GM21723 (cell line): ENCODE results near the gene GASK1A.
"Not testable (repeated sequence)": the region's sequence is repeated elsewhere in the genome, so short reads cannot be mapped to it uniquely, and the experiment has no call there.

Experiments used
- ATAC-seq: cut with Tn5 transposase; IDR thresholded peaks from one replicate; pipeline ENCODE4 v1.9.1; 2021; ENCODE audit warnings: mild to moderate bottlenecking, moderate library complexity; ENCODE audit not compliant: unreplicated experiment

GASK1A gene

DNA sequence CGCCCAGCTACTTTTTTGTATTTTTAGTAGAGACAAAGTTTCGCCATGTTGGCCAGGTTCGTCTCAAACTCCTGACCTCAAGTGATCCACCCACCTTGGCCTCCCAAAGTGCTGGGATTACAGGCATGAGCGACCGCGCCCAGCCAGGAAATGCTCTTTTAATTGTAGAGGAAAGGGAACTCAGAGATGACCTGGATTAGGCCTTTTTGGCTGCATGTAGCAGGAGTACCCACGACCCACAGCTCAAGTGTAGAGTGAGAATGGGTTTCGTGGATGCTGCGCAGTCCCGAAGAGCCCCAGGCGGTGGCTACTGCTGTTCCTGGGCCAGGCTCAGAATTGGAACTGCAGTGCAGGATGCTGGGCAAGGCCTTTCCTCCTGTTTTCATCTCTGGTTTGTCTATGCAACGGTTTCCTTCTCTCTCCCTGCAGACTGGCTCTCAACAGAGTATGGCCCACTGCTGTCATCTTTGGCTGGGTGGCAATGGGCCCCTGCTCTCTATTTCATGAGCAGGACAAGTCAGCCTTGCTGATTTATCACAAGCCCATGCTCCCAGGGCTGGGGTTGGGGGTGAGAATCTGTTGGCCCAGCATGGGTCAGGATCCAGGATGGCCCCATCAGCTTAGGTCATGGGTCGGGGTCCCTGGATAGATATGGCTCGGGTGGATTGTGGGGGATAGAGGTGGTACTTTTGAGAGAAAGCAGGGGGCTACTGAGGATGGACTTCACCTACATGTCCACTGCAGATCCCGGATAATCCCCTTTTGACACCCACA is 51.2 kb downstream of the GASK1A start:
- ATAC-seq = no peak

DNA sequence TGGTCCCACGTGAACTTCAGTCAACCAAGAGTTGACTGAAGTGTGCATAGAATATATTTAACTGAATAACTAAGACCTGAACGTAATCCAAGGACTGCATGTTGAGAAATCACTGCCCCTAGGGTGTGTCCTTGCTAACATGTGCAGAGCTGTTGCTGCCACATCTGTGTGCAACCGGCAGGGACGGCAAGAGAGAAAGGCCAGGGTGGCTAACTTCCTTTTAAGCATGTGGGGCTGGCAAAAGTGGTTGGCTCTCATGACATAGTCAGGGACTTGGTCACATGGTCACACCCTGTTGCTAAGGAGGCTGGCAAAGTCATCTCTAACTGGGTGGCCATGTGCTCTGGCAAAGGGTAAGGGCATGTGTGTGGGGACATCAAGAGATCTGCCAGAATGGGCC is 52.4 kb downstream of the GASK1A start:
- ATAC-seq = no peak

DNA sequence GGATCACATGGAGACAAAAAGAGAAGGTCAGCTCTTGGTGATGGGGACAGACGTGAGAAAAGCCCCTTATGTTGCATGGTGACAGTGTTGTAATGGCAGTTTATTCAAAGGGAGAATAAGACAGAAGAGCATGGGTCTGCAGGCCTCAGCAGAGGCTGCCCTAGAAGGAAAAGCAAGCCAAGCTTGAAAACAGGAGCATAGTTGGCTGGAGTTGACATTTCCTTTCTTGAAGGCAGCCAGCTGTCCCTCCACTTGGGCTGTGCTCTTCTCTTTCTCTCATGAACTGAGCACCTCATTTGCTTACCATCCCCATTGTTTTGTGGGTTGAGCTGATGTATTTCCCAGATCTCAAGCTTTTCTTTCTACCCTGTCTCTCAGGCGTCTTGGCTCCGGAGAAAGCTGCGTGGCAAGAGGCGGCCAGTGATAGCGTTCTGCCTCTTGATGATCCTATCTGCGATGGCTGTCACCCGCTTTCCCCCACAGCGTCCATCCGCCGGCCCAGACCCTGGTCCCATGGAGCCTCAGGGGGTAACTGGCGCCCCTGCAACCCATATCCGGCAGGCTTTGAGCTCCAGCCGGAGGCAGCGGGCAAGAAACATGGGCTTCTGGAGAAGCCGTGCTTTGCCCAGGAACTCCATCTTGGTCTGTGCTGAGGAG is 52.9 kb downstream of the GASK1A start:
- no peak for ATAC-seq

DNA sequence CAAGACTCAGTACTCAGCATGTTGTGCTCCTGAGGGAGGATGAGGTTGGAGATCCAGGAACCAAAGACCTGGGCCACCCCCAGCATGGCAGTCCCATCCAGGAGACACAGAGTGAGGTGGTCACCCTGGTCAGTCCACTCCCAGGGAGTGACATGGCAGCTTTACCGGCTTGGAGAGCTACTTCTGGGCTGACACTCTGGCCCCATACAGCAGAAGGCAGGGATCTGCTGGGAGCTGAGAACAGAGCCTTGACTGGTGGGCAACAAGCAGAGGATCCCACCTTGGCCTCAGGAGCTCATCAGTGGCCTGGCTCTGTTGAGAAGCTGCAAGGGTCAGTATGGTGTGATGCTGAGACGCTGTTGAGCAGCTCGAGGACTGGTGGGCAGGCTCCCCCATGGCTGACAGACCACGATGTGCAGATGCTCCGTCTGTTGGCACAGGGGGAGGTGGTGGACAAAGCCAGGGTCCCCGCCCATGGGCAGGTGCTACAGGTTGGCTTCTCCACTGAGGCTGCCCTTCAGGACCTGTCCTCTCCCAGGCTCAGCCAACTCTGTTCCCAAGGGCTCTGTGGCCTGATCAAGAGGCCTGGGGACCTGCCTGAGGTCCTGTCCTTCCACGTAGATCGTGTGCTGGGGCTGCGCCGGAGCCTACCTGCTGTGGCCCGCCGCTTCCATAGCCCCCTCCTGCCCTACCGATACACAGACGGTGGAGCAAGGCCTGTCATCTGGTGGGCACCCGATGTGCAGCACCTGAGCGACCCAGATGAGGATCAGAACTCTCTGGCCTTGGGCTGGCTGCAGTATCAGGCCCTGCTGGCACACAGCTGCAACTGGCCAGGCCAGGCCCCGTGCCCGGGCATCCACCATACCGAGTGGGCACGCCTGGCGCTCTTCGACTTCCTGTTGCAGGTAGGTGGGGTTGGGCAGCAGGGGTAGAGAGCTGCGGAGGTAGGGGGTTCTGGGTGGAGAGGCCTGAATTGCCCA is 53.8 kb downstream of the GASK1A start:
- no peak for ATAC-seq

DNA sequence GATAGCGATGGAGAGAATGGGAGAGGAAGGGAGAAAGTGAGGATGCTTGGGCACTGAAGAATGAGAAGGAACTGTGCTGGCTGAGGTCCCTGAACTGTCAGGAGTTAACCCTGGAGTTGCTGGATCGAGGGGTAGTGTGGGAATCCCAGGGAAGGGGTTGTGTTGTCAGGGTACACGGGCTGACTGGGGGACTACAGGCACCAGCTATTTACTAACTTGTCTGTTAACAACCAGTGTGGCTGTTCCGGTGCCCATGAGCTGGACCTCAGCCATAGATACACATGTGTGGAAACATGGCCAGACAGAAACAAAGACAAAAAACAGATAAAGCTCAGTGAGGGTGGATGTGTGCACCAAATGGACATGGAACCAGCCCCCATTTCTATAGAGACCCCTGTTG is 55.1 kb downstream of the GASK1A start:
- ATAC-seq = no peak

DNA sequence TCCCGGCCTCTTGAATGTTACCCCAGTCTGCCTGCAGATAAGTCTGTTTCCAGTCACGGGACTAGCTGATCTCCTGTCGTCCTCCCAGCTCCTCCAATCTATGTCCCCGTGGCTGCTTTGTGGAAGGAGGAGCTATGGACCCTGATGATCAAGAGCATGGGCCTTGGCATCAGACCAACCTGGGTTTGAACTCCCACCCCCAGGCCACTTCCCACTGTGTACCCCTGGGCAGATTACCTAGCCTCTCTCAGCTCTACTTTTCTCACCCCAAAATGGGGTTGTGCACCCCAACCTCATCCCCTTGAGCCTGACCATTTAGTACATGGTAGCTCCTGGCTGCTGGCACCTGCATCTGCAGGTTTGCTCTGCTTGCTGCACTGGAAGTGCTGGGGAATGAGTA is 55.8 kb downstream of the GASK1A start:
- no peak for ATAC-seq

DNA sequence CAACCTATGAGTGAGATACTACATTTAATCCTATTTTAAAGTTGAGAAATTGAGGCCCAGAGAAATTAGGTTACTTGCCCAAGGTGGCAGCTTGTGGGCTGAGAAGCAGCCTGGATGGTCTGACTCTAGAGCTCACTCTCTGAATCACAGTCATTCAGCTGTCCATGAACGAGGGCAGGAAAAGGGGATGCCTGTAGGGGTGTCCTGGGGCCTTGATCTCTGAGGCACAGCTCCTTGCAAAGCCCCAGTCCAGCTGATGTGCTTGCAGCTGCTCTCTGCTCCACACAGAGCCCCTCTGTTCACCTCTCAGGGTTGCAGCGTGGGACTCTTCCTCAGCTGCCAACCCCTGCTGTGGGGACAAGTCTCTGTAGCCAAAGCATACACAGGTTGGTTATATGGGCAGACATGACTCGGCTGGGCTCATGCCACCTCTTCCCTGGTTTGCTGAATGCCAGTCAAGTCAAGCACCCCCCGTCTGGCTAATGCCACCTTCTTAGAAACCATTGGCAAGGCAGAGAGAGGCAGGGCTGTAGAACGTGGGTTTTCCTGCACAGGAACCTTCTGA is 56.8 kb downstream of the GASK1A start:
- no peak for ATAC-seq

DNA sequence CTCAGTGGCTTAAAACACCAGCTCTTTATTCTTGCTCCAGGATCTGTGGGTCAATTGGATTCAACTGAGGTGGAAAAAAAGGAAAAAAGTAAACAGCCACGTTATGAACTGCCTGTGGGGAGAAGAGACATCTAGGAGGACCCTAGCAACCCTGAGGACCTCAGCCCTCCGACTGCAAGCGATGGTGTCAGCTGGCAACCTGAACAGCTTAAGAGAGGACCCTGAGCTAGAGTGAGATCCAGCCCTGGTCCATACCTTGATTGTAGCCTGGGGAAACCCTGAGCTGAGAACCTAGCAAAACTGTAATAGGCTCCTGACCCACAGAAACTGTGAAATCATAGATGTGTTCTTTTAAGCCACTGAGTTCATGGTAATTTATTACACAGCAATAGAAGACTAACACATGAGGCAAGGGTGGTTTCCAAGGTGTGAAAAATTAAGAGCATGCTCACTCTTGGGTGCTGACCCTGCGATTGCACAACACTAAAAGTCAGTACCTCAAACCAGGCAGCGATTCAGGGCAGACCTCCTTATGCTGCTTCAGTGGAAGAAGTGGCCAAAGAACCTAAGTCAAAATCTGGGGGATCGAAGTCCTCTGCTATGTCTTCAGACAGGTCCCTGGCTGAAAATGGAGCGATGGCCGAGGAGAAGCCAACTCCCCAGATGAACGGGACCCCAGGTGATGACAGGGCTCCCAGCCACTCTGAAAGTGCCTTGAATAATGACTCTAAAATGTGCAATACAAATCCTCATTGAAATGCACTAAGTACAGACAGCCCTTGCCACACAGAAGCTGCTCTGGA is 57.7 kb downstream of the GASK1A start:
- no peak for ATAC-seq

DNA sequence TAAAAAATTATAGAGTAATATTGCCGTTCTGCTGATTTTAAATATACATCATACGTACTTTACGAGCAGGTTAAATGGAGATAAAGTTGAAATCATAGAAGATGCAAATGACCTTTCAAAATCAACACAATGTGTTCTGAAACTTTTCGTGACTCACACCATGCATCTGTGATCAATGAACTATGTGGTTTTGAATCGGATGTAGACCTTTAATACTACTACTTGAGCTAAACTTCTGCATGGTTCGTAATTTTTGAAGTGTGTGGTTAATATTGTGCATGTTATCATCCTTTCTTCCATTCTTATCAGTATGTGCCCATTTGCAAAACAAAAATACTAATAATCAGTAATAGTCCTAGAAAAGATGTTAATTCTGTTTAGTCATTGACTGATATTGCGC is 58.9 kb downstream of the GASK1A start:
- ATAC-seq = no peak

DNA sequence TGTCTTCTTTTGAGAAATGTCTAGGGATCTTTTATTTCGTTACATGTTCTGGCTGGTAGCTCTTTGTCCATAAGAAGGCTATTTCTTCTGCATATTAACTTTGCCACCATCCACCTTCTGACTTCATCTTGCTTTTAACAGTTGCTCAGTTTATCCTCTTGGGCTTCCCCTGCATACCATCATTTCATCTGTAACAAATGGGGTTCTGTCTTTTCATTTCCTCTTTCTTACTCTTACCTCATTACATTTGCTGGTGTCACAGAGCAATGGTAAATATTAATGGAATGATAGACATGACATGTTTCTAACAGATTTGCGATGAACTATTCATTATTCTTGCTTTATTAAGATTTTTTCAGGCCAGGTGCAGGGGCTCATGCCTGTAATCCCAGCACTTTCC is 62.4 kb downstream of the GASK1A start:
- ATAC-seq = no peak

DNA sequence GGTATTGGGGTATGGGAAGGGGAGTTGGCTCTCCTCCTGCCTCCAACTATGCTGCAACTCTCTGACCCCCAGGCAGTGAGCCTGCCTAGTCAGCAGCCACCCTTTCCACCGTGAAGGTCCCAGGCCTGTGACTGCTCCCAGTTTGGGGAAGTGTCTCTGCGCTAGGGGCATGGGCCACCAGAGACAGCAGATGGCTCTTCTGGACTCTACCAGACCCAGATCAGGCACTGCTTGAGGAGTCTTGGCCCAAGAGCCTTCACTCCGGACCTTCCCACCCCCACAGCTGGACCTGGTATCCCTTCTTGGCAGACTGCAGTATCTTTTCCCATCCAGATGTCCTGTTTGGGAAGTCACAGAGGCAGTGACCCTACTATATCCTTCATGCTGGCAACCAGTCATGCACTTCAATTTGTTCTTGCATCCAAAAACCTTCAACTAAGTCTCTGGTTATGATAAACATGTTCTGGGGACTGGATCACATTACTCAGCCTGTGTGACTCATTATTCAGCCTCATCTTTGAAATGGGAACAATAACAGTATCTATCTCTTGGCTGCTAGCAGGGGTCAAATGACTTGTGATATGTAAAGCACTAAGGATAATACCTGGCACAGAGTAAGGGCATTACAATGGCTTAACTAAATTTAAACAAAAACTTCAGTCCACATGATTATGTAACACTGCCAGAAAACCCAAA is 64.1 kb downstream of the GASK1A start:
- ATAC-seq = no peak

DNA sequence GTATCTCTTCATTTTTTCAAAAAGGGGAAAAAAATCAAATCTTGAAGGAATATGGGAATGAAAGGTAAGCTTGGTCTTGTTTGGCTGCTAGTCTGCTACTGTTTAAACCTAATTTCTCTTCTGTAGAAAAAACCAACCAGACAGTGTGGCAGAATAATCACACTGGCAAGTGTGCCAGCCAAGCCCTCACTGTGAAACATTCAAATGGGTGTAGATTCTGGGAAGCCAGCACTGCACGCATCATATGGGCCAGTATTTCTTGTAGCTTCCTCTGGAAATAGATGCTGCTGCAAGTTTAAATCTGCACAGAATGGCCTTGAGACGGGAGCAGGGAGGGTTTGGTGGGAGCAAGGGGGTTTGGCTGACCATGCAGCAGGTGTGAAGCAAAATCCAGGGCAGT is 64.7 kb downstream of the GASK1A start:
- no peak for ATAC-seq

DNA sequence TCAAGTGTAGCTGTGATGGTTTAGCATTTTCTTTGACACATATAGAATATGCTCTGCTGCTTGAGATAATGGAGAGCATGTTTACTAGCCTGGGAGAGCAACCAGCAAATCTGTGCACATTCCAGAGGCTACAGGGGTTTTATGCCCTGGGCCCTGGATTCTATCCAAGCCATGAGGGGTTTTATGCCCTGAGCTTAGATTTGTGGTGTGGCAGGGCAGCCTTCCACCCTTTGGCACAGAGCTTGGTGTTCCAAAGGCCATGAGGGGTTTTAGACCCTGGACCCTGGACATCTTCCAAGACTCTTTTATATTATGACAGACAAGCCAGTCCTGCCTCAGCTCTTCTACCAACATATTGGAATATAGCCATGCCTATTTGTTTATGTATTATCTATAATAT is 66.0 kb downstream of the GASK1A start:
- ATAC-seq = not testable (repeated sequence)

DNA sequence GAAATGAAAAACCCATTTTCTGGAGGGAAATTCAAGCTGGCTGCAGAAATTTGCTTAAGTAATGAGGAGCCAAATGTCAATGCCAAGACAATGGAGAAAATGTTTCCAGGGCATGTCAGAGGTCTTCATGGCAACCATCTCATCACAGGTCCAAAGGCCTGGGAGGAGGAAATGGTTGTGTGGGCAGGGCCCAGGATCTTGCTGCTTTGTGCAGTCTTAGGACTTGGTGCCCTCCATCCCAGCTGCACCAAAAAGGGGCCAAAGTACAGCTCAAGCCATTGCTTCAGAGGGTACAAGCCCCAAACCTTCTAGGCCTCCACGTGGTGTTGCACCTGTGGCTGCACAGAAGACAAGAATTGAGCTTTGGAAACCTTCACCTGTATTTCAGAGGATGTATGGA is 67.5 kb downstream of the GASK1A start:
- no peak for ATAC-seq

DNA sequence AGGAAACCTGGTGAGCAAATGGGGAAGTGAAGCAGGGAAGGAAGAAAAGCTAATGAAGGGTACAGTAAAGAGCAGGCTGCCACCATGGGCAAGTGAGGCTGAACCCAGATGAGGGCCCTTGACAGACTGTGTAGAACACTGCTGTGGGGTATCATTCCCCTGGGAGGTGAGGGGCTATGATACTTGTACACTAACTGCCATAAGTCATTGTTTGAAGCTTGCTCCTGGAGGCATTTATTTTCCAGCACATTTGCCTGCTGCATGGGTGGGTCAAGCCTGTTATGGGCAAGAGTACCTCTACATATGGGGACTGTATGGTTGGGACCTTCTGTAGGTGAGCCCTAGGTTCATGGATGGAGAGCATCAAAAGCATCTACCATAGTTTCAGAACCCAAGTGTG is 69.4 kb downstream of the GASK1A start:
- no peak for ATAC-seq

DNA sequence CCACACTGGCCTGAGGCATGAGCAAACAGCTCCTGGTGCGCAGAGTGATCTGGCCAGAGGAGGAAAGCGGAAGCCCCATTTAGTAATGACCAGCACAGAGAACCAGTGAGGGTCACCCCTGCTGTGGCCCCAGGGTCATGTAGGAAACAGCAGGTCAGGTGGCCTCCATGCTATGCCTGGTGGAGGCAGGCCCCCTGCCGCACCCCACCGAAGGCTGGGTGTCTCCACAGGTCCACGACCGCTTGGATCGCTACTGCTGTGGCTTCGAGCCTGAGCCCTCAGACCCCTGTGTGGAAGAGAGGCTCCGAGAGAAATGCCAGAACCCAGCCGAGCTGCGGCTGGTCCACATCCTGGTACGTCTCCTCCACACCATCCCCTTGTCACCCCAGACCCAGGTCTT is 74.2 kb downstream of the GASK1A start:
- ATAC-seq = no peak

DNA sequence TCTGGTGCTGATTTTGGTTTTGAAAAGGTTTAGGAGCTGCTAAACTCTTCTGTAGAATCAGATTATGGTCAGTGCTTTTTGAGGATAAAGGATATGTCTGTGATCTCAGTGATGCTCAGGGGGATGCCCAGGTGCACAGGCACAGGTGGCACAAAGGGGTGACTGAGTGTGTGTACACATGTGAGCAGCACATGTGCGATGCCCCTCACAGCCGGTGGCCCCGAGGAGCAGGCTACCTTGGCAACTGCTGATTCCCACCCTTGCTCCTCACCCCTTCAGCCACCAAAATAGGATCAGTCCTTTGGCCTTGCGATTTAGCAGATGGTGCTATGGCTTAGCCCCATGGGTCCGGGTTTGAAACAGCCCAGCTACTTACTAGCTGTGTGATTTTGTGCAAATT is 75.6 kb downstream of the GASK1A start:
- no peak for ATAC-seq

DNA sequence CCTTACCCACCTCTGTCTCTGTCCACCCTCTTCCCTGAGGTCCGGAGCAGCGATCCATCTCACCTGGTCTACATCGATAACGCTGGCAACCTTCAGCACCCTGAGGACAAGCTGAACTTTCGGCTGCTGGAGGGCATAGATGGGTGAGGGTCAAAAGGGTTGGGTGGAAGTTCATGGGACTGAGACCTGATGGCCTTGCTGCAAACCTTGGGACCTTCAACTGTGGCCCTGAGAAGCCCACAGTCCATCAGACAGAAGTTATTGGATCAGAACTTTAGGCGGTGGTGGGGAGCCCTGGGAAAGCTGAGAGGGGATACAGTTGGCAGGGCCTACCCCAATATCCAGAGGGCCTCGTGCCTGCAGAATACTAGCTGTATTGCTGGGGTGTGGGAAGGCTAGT is 76.3 kb downstream of the GASK1A start:
- no peak for ATAC-seq

DNA sequence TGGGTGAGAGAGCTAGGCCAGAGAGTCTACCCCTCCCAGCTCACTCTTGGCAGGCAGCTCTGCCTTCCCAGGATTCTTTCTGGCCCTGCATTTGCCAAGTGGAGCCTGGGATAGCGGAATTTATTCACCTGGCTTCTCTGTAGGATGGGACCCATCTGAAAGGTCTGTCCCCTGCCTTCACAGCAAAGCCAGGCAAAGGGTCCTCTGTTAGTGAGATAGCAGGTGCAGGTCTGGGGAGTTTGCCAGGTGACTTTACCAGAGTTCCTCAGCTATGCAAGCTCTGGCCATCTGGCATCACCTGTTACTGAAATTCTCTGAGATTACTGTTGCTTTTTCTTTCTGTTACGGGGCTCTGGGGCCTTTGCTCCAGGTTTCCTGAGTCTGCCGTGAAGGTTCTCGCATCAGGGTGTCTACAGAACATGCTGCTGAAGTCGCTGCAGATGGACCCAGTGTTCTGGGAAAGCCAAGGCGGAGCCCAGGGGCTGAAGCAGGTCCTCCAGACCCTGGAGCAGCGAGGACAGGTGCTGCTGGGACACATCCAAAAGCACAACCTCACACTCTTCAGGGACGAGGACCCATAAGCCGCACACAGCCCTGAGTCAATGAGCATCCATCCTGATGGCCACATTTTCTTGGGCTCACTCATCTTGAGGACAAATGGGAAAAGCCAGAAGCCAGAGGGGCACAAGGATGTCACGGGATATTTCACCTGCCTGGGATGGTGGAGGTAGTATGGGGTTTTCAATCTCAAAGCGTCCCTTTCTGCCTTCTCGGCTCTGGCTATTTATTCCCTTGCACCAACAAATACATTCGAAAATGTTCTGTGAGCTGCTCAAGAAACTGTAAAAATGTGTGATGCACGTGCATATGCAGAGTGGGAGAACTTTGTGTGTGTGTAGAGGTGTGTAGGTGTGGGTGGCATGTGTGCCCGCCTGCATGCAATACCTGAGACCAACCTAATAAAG is 77.0 kb downstream of the GASK1A start:
- ATAC-seq = no peak
